Lung (tissue), 12 donors: Measurements from ENCODE around the gene MAPK6. TPM values are rescaled to one million over a fixed set of nuclear protein-coding genes. Genes with fewer than 3 reads are reported as not detected.
"Not testable (repeated sequence)": the region's sequence is repeated elsewhere in the genome, so short reads cannot be mapped to it uniquely, and the experiment has no call there.

Experiments used
- ATAC-seq: fragments of 200-7000 bp; cut with Tn5 transposase; one replicate; pipeline ENCODE4 v1.9.1; 2020; ENCODE audit warnings: moderate number of reproducible peaks; ENCODE audit not compliant: insufficient read depth, low FRiP score
- DNase-seq, 3 donors: peaks; one replicate each; pipeline ENCODE4 v3.0.0-alpha.2; 2013 to 2017
- H3K27ac ChIP-seq, 2 donors: one replicate each; pipeline ENCODE4 v1.5.1; 2013; ENCODE audit warnings: mild to moderate bottlenecking in 2 of 2, moderate library complexity in 2 of 2, control low read depth in 1 of 2, inconsistent platforms in 1 of 2, low read depth in 1 of 2, low read length in 1 of 2
- H3K27me3 ChIP-seq, 3 donors: one replicate each; pipeline ENCODE4 v1.5.1; 2013; ENCODE audit warnings: low read length in 2 of 3; ENCODE audit not compliant: control insufficient read depth in 3 of 3, insufficient read depth in 3 of 3
- H3K36me3 ChIP-seq, 4 donors: one replicate each; pipeline ENCODE4 v1.5.1; 2013; ENCODE audit warnings: low read length in 4 of 4, mild to moderate bottlenecking in 1 of 4, moderate library complexity in 1 of 4; ENCODE audit not compliant: control insufficient read depth in 4 of 4, insufficient read depth in 4 of 4
- H3K4me1 ChIP-seq, 5 donors: one replicate each; pipeline ENCODE4 v1.5.1; 2013; ENCODE audit warnings: low read length in 5 of 5, mild to moderate bottlenecking in 2 of 5, moderate library complexity in 1 of 5; ENCODE audit not compliant: control insufficient read depth in 5 of 5, insufficient read depth in 5 of 5
- H3K4me3 ChIP-seq: one replicate; pipeline ENCODE4 v1.5.1; 2013; ENCODE audit warnings: mild to moderate bottlenecking, control low read depth, moderate library complexity
- H3K9ac ChIP-seq, 2 donors: one replicate each; pipeline ENCODE4 v1.5.1; 2013; ENCODE audit warnings: low read length in 2 of 2, control low read depth in 1 of 2; ENCODE audit not compliant: insufficient read depth in 1 of 2
- H3K9me3 ChIP-seq, 4 donors: one replicate each; pipeline ENCODE4 v1.5.1; 2013; ENCODE audit warnings: low read length in 3 of 4, mild to moderate bottlenecking in 1 of 4, moderate library complexity in 1 of 4; ENCODE audit not compliant: control insufficient read depth in 4 of 4, insufficient read depth in 3 of 4
- WGBS, 2 donors: extraction: QIAGEN DNeasy Blood & Tissue Kit; methylation state at CpG; one replicate each; pipeline ENCODE4 v1.1.7; 2013; 5-methylcytosine and 5-hydroxymethylcytosine counted together
- polyA plus RNA-seq, 2 donors: library from polyadenylated mRNA; stranded (reverse); fragments of 200-250 nt; gene quantifications; one replicate each; pipeline ENCODE4 v1.2.1, GENCODE V29; 2013
- total RNA-seq, 2 donors: library from RNA; depleted of rRNA in 1 of 2; stranded (reverse); fragments of >200 nt in 1 of 2; gene quantifications; one replicate each; pipeline ENCODE4 v1.2.1, GENCODE V29; 2014 to 2021
- TF ChIP-seq, protein P1 (sequence below): IDR thresholded peaks from 2 replicates; pipeline ENCODE4 v1.5.1; 2012; ENCODE audit warnings: mild to moderate bottlenecking; ENCODE audit errors: control extremely low read depth, extremely low read depth
- donor health status: control.
- donor health status: control.
- donor health status: Bipolar disorder and iron deficiency.
- donor health status: healthy.
- donor health status: DM: yes; HTN: yes; CAD: no.

Gene MAPK6
- total and polyA plus RNA-seq, 4 donors: 5.4 to 39.8 (median 24.6) TPM

DNA sequence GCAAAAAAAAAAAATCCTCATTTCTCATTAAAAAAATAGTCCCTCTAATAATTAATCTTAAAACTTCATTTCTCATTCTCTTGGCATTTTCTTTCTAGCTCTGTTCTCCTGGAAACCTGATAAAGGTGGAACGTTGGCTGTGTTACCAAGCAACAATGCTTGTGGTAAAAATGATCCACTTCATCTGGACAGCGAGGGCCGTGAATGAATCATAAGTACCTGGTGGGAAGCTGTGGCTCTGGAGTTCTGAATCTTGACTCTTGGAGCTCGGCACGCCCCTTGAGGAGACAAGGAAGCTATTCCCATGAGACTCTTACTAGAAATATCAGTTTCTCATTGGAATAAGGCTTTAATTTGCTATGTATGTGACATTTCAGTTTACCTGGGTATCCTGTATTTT, 61.0 kb downstream of the MAPK6 start:
- WGBS, 2 donors: 73 to 90% methylated on average over 5 of the region's 5 CpGs
- H3K27me3 ChIP-seq: no peaks in the 10 kb centered on the region
- H3K27ac ChIP-seq: no peak overlapping the region
- no peaks in the 10 kb centered on the region for H3K36me3 ChIP-seq
- no peaks in the 10 kb centered on the region for H3K9me3 ChIP-seq
- ATAC-seq: no peak
- H3K4me3 ChIP-seq: no peak overlapping the region
- TF ChIP-seq, protein P1, sequence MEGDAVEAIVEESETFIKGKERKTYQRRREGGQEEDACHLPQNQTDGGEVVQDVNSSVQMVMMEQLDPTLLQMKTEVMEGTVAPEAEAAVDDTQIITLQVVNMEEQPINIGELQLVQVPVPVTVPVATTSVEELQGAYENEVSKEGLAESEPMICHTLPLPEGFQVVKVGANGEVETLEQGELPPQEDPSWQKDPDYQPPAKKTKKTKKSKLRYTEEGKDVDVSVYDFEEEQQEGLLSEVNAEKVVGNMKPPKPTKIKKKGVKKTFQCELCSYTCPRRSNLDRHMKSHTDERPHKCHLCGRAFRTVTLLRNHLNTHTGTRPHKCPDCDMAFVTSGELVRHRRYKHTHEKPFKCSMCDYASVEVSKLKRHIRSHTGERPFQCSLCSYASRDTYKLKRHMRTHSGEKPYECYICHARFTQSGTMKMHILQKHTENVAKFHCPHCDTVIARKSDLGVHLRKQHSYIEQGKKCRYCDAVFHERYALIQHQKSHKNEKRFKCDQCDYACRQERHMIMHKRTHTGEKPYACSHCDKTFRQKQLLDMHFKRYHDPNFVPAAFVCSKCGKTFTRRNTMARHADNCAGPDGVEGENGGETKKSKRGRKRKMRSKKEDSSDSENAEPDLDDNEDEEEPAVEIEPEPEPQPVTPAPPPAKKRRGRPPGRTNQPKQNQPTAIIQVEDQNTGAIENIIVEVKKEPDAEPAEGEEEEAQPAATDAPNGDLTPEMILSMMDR: no peak
- DNase-seq: no peak
- H3K9ac ChIP-seq: no peak overlapping the region
- no peaks in the 10 kb centered on the region for H3K4me1 ChIP-seq

DNA sequence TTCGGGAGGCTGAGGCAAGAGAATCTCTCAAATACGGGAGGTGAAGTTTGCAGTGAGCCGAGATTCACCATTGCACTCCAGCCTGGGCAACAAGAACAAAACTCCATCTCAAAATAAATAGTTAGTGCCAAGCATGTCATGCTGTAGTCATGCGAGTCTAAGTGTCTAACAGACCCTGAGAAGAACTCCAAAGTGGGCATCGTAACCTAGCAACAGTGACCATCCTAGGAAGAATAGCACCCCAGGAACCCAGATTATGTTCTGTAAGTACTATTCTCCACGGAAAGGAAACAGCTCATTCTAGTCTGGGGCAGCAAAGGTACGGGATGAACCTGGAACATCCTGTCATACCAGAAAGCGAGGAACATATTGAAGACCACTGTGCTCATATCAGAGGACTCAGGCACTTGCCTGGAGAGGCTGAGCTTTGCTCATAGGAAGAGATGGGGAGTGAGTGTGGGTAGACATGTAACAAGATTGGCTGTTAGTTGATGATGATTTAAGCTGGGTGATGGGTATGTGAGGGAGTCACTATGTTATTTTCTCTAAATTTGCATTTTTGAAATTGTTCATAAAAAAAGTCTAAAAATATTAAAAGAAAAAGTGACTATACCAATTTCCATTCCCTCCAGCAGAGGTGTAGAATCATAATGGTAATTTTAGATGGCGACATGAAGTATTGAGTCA, 61.8 kb downstream of the MAPK6 start:
- Histone ChIP-seq H3K27me3 (no peaks in the 10 kb centered on the region), H3K9me3 (no peaks in the 10 kb centered on the region), H3K27ac (no peak overlapping the region), H3K4me3 (no peak overlapping the region), H3K4me1 (no peaks in the 10 kb centered on the region), H3K36me3 (no peaks in the 10 kb centered on the region), H3K9ac (no peak overlapping the region)
- WGBS, 2 donors: 91 to 92% methylated on average over 9 of the region's 9 CpGs
- TF ChIP-seq, protein P1: no peak
- DNase-seq: no peak
- ATAC-seq: no peak

DNA sequence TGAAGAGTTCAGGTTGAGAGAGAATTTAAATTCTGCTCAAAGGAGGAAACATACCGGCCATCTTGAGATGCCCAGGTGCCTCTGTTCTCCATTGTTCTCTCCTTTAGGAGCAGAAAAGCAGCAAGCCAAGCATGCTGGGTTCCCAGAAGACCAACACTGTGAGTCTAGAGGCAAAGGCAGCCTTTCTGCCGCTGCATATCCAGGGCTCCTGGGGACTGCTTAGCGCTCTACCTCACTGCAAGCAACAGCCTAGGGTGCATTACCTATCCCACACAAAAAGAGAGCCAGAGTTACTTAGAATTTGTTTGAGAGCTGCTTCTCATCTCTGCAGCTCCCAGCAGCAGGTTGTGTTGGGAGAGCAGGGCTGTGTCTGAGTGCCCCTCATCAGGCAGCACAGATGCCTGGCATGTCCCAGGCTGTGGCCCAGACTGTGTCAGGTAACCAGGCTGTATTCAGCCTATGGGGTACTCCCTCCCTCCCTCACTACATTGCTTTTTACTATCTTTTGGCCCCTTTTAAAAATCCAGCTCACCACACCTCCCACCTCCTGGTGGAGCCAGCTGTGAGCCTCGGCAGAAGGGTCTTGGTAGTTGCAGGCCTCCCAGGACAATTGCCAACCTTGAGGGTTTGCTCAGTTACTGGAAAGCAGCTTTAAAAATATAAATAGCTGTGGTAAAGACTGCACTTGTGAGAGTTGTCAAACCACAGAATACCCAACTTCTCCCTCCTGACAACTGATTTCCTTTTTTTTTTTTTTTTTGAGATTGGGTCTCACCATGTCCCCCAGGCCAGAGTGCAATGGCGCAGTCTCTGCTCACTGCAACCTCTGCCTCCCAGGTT, 63.4 kb downstream of the MAPK6 start:
- H3K27me3 ChIP-seq: no peaks in the 10 kb centered on the region
- no peak overlapping the region for H3K4me3 ChIP-seq
- 66 to 77% methylated on average over 5 of the region's 5 CpGs for WGBS, 2 donors
- TF ChIP-seq, protein P1: no peak
- H3K9ac ChIP-seq: no peak overlapping the region
- H3K9me3 ChIP-seq: peaks cover 0 to 6% (median 3%) of the 10 kb centered on the region in 4 donors
- no peak for ATAC-seq
- no peak for DNase-seq
- no peak overlapping the region for H3K27ac ChIP-seq
- no peaks in the 10 kb centered on the region for H3K36me3 ChIP-seq
- no peaks in the 10 kb centered on the region for H3K4me1 ChIP-seq

DNA sequence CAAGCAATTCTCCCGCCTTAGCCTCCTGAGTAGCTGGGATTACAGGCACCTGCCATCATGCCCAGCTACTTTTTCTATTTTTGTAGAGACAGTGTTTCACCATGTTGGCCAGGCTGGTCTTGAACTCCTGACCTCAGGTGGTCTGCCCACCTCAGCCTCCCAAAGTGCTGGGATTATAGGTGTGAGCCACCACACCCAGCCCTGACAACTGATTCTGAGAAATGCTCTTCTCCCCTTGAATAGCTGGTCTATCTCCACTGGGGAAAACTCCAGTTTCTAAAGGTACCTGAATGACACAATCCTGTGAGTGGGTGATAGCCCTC, 64.0 kb downstream of the MAPK6 start:
- not testable (repeated sequence) for H3K9ac ChIP-seq, H3K36me3 ChIP-seq, H3K9me3 ChIP-seq, H3K4me1 ChIP-seq, H3K27me3 ChIP-seq, H3K27ac ChIP-seq, DNase-seq, H3K4me3 ChIP-seq, ATAC-seq
- 75 to 78% methylated on average over 1 of the region's 1 CpG for WGBS, 2 donors
